ENCODE measurements around the gene MCCD1. TPM values are rescaled to one million over a fixed set of nuclear protein-coding genes. Genes with fewer than 3 reads are reported as not detected.

Gene MCCD1
- total RNA-seq, 3 donors from 2014 or later = not detected

GRCh38 chr6:31577579-31577966 is 48.8 kb downstream of the MCCD1 start:
- Mint-ChIP-seq H3K4me1 (ENCODE audit: low read depth) (peaks cover 68% of the 10 kb centered on the region), H3K9me3 (no peaks in the 10 kb centered on the region), H3K36me3 (ENCODE audit: insufficient read depth) (peaks cover 58% of the 10 kb centered on the region), H3K27me3 (ENCODE audit: low read depth) (no peaks in the 10 kb centered on the region), H3K4me3 (peak overlapping the region; percentile 96)
- ATAC-seq (no peak), DNase-seq (no peak)

GRCh38 chr6:31578184-31579118 is 49.7 kb downstream of the MCCD1 start:
- Mint-ChIP-seq H3K4me3 (peak overlapping the region; percentile 96), H3K36me3 (ENCODE audit: insufficient read depth) (peaks cover 51% of the 10 kb centered on the region), H3K27me3 (ENCODE audit: low read depth) (no peaks in the 10 kb centered on the region), H3K9me3 (no peaks in the 10 kb centered on the region), H3K4me1 (ENCODE audit: low read depth) (peaks cover 66% of the 10 kb centered on the region)
- DNase-seq (no peak), ATAC-seq (no peak)

DNA sequence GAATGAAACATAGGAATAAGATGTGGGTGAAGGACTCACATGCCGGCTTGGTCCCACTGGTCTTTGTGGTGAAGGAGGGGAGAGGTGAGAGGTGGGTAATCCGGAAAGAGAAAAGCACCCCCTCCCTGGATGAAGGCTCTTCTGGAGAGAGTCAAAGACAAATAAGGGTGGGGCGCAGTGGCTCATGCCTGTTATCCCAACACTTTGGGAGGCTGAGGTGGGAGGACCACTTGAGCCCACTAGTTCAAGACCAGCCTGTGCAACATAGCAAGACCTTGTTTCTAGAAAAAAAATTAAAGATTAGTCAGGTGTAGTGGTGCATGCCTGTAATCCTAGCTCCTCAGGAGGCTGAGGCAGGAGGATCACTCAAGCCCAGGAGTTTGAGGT is 50.4 kb downstream of the MCCD1 start:
- H3K27me3 Mint-ChIP-seq (ENCODE audit: low read depth) = no peaks in the 10 kb centered on the region
- no peak for ATAC-seq
- peaks cover 66% of the 10 kb centered on the region for H3K4me1 Mint-ChIP-seq (ENCODE audit: low read depth)
- peaks cover 46% of the 10 kb centered on the region for H3K36me3 Mint-ChIP-seq (ENCODE audit: insufficient read depth)
- no peaks in the 10 kb centered on the region for H3K9me3 Mint-ChIP-seq
- DNase-seq = no peak
- peak overlapping the region; percentile 96 for H3K4me3 Mint-ChIP-seq

Other genes starting within 250 kb of the MCCD1 start
- 1,000 to 10,000 TPM; 3,478 to 5,156 (median 4,066) TPM for gene HLA-B, start 171.8 kb upstream of the MCCD1 start, total RNA-seq
- 1 to 10 TPM; 4.0 to 6.4 (median 4.7) TPM for gene MICA, start 125.4 kb upstream of the MCCD1 start, total RNA-seq
- 10 to 100 TPM; 11.3 to 14.9 (median 12.5) TPM for gene MICB, start 30.8 kb upstream of the MCCD1 start, total RNA-seq
- 100 to 1,000 TPM; 644 to 667 (median 666) TPM for gene DDX39B, start 13.0 kb downstream of the MCCD1 start, total RNA-seq
- under 1 TPM; 0.38 to 0.84 (median 0.58) TPM for gene ATP6V1G2, start 17.6 kb downstream of the MCCD1 start, total RNA-seq
- 10 to 100 TPM in 2 of 3 donors, 1 to 10 TPM in 1; 9.3 to 12.8 (median 12.7) TPM for gene NFKBIL1, start 18.6 kb downstream of the MCCD1 start, total RNA-seq
- gene LTA, start 43.3 kb downstream of the MCCD1 start, total RNA-seq = 1,000 to 10,000 TPM; 1,238 to 1,641 (median 1,296) TPM
- 100 to 1,000 TPM; 485 to 701 (median 587) TPM for gene TNF, start 46.6 kb downstream of the MCCD1 start, total RNA-seq
- 100 to 1,000 TPM; 161 to 210 (median 186) TPM for gene LTB, start 53.5 kb downstream of the MCCD1 start, total RNA-seq
- 1 to 10 TPM; 4.8 to 7.9 (median 7.0) TPM for gene LST1, start 57.3 kb downstream of the MCCD1 start, total RNA-seq
- 10 to 100 TPM in 1 of 3 donors, 1 to 10 TPM in 2; 6.0 to 27.3 (median 8.4) TPM for gene NCR3, start 64.0 kb downstream of the MCCD1 start, total RNA-seq
- gene AIF1, start 86.3 kb downstream of the MCCD1 start, total RNA-seq = 10 to 100 TPM; 18.5 to 57.5 (median 36.5) TPM
- 100 to 1,000 TPM; 290 to 309 (median 306) TPM for gene PRRC2A, start 91.8 kb downstream of the MCCD1 start, total RNA-seq
- 100 to 1,000 TPM; 403 to 418 (median 411) TPM for gene BAG6, start 123.7 kb downstream of the MCCD1 start, total RNA-seq
- gene APOM, start 126.9 kb downstream of the MCCD1 start, total RNA-seq = 1 to 10 TPM; 1.8 to 2.8 (median 2.1) TPM
- gene C6orf47, start 131.8 kb downstream of the MCCD1 start, total RNA-seq = 10 to 100 TPM; 17.1 to 18.3 (median 18.2) TPM
- gene GPANK1, start 136.0 kb downstream of the MCCD1 start, total RNA-seq = 10 to 100 TPM; 34.9 to 37.8 (median 37.5) TPM
- gene CSNK2B, start 137.1 kb downstream of the MCCD1 start, total RNA-seq = 100 to 1,000 TPM; 301 to 311 (median 307) TPM
- 10 to 100 TPM; 22.6 to 24.0 (median 22.9) TPM for gene LY6G5B, start 141.0 kb downstream of the MCCD1 start, total RNA-seq
- gene LY6G5C, start 152.1 kb downstream of the MCCD1 start, total RNA-seq = 1 to 10 TPM; 2.3 to 3.8 (median 3.1) TPM
- gene ABHD16A, start 174.4 kb downstream of the MCCD1 start, total RNA-seq = 10 to 100 TPM; 33.9 to 38.1 (median 35.2) TPM
- gene LY6G6F, start 177.9 kb downstream of the MCCD1 start, total RNA-seq = not detected
- gene LY6G6D, start 186.4 kb downstream of the MCCD1 start, total RNA-seq = not detected
- gene LY6G6C, start 192.8 kb downstream of the MCCD1 start, total RNA-seq = not detected
- gene MPIG6B, start 194.4 kb downstream of the MCCD1 start, total RNA-seq = under 1 TPM in 2 of 3 donors, not detected in 1; 0.33 to 0.55 TPM
- 1 to 10 TPM; 3.4 to 3.9 (median 3.5) TPM for gene DDAH2, start 200.3 kb downstream of the MCCD1 start, total RNA-seq
- 100 to 1,000 TPM; 344 to 370 (median 353) TPM for gene CLIC1, start 207.6 kb downstream of the MCCD1 start, total RNA-seq
- gene MSH5, start 211.0 kb downstream of the MCCD1 start, total RNA-seq = 10 to 100 TPM; 30.9 to 35.4 (median 34.3) TPM
- 10 to 100 TPM in 2 of 3 donors, 1 to 10 TPM in 1; 9.4 to 12.2 (median 12.1) TPM for gene SAPCD1, start 233.7 kb downstream of the MCCD1 start, total RNA-seq
- gene VWA7, start 248.4 kb downstream of the MCCD1 start, total RNA-seq = 1 to 10 TPM; 1.4 TPM

Data from activated T-cell treated with anti-CD3 and anti-CD28 coated beads, Interleukin-2, amount 50 U/mL, for 4 hours (primary cell).